HepG2 (cell line): Measurements from ENCODE around the gene FLYWCH1. TPM values are rescaled to one million over a fixed set of nuclear protein-coding genes. Genes with fewer than 3 reads are reported as not detected.

ENCODE experiments used
- AFF4 ChIP-seq: sonication (generic); formaldehyde crosslinking; IDR thresholded peaks from 2 replicates; pipeline ENCODE4 v1.4.0; 2020; ENCODE audit warnings: missing genetic modification reagents
- ATM ChIP-seq: fragments of 450-650 bp; IDR thresholded peaks from 2 replicates; pipeline ENCODE4 v1.7.1; 2017; ENCODE audit warnings: mild to moderate bottlenecking, borderline replicate concordance
- DZIP1 ChIP-seq: sonication (generic); formaldehyde crosslinking; IDR thresholded peaks from 2 replicates; pipeline ENCODE4 v1.5.0; 2020; ENCODE audit warnings: mild to moderate bottlenecking, missing genetic modification reagents
- FOSL2 ChIP-seq: sonication (generic); formaldehyde crosslinking; IDR thresholded peaks from 2 replicates; pipeline ENCODE4 v1.4.0; 2020; ENCODE audit warnings: missing genetic modification reagents
- GLI4 ChIP-seq: sonication (generic); formaldehyde crosslinking; IDR thresholded peaks from 2 replicates; pipeline ENCODE4 v1.5.1; 2020; ENCODE audit warnings: missing genetic modification reagents, mild to moderate bottlenecking, moderate library complexity, borderline replicate concordance
- MIER2 ChIP-seq: IDR thresholded peaks from 2 replicates; pipeline ENCODE4 v1.6.1; 2016; ENCODE audit warnings: missing biosample characterization, missing genetic modification reagents
- MXI1 ChIP-seq: IDR thresholded peaks from 3 replicates; pipeline ENCODE4 v1.6.1; 2012; ENCODE audit warnings: low read depth, low read length, inconsistent platforms, borderline replicate concordance
- TBL1XR1 ChIP-seq: fragments of 150-350 bp; IDR thresholded peaks from 2 replicates; pipeline ENCODE4 v1.6.1; 2014; ENCODE audit warnings: borderline replicate concordance, low read length; ENCODE audit not compliant: partially characterized antibody
- ZFP36L1 ChIP-seq: sonication (generic); formaldehyde crosslinking; IDR thresholded peaks from 2 replicates; pipeline ENCODE4 v1.8.0; 2022; ENCODE audit warnings: mild to moderate bottlenecking, missing genetic modification reagents, moderate library complexity
- ZNF275 ChIP-seq: sonication (generic); formaldehyde crosslinking; IDR thresholded peaks from 2 replicates; pipeline ENCODE4 v1.8.0; 2022; ENCODE audit warnings: missing genetic modification reagents, mild to moderate bottlenecking, inconsistent platforms, borderline replicate concordance
- ZNF33B ChIP-seq: sonication (generic); formaldehyde crosslinking; IDR thresholded peaks from 2 replicates; pipeline ENCODE4 v1.5.1; 2020; ENCODE audit warnings: mild to moderate bottlenecking, missing genetic modification reagents
- ZNF75D ChIP-seq: sonication (generic); formaldehyde crosslinking; IDR thresholded peaks from 2 replicates; pipeline ENCODE4 v1.8.1; 2023; ENCODE audit warnings: missing genetic modification reagents, mild to moderate bottlenecking, borderline replicate concordance
- polyA plus RNA-seq, 8 experiments: library from polyadenylated mRNA; depleted of rRNA in 3 of 8; stranded (reverse) in 7 of 8; unstranded in 1 of 8; fragments of >200 nt; fragmentation: Illumina TruSeq in 4 of 8; extraction: Trizol in 4 of 8; gene quantifications; 2 replicates each; pipeline versions ENCODE4 v1.2.1 to v1.2.3, GENCODE V29; 2011 to 2016; ENCODE audit warnings: low read depth in 4 of 8, missing spikeins in 1 of 8, mixed read lengths in 1 of 8; ENCODE audit not compliant: insufficient read depth in 1 of 8
- total RNA-seq, 5 experiments: library from RNA; depleted of rRNA; stranded (reverse); fragments of >200 nt; fragmentation: Illumina TruSeq; extraction: Trizol; gene quantifications; 2 replicates each; pipeline ENCODE4 v1.2.3, GENCODE V29; 2016; ENCODE audit warnings: low read depth in 1 of 5
- TF ChIP-seq, protein P1 (sequence below): sonication (generic); formaldehyde crosslinking; IDR thresholded peaks from 2 replicates; pipeline ENCODE4 v1.4.0; 2020; ENCODE audit warnings: mild to moderate bottlenecking, missing genetic modification reagents
- TF ChIP-seq, protein P2 (sequence below): sonication (generic); formaldehyde crosslinking; IDR thresholded peaks from 2 replicates; pipeline ENCODE4 v1.8.1; 2023; ENCODE audit warnings: mild to moderate bottlenecking, moderate library complexity, missing genetic modification reagents

The FLYWCH1 gene
- total and polyA plus RNA-seq, 2 of the 13 experiments (the other 11 are each of a cell fraction or from before 2014, with no cell fraction given): 7.3 to 12.4 TPM

- TF ChIP-seq DZIP1: no peak
- peak; percentile 84; the same call in 1 of the 3 replicates for TF ChIP-seq MXI1
- no peak for TF ChIP-seq ZFP36L1
- TF ChIP-seq GLI4 (CRISPR knock-in tag): peak; percentile 88; the same call in 1 of the 2 replicates
- TF ChIP-seq ZNF33B: peak; percentile 56; the same call in 1 of the 2 replicates
- 0 out of 2 replicates have a peak, but pooled peaks have one; percentile 45 for TF ChIP-seq ZNF75D (CRISPR knock-in tag)
- no peak; the same call in 1 of the 2 replicates for TF ChIP-seq ZNF275 (CRISPR knock-in tag)
- no peak for TF ChIP-seq TBL1XR1
- TF ChIP-seq ATM: no peak
- TF ChIP-seq AFF4 (CRISPR knock-in tag): no peak
- TF ChIP-seq FOSL2: peak; percentile 8; the same call in 1 of the 2 replicates
- TF ChIP-seq, protein P1, sequence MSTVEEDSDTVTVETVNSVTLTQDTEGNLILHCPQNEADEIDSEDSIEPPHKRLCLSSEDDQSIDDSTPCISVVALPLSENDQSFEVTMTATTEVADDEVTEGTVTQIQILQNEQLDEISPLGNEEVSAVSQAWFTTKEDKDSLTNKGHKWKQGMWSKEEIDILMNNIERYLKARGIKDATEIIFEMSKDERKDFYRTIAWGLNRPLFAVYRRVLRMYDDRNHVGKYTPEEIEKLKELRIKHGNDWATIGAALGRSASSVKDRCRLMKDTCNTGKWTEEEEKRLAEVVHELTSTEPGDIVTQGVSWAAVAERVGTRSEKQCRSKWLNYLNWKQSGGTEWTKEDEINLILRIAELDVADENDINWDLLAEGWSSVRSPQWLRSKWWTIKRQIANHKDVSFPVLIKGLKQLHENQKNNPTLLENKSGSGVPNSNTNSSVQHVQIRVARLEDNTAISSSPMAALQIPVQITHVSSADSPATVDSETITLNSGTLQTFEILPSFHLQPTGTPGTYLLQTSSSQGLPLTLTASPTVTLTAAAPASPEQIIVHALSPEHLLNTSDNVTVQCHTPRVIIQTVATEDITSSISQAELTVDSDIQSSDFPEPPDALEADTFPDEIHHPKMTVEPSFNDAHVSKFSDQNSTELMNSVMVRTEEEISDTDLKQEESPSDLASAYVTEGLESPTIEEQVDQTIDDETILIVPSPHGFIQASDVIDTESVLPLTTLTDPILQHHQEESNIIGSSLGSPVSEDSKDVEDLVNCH (CRISPR knock-in tag): no peak
- TF ChIP-seq MIER2 (CRISPR knock-in tag): 0 out of 2 replicates have a peak, but pooled peaks have one; percentile 8
- TF ChIP-seq, protein P2, sequence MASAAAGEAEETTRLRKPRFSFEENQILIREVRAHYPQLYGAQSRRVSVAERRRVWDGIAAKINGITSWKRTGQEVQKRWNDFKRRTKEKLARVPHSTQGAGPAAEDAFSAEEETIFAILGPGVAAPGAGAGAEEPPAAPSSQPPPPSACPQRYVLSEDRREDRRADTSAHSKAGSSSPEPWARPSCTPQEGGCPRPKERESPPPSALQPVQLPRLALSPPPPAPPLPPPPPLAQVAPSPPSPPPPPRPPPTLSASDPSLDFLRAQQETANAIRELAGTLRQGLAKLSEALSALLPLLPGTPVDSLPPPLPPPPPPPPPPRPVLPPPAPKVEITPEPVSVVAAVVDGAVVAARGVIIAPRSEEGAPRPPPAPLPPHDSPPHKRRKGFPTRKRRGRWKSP: 0 out of 2 replicates have a peak, but pooled peaks have one; percentile 21
Observed at GRCh38 chr16:2980227-2981176, 68.8 kb downstream of the FLYWCH1 start, which contains the start of gene PKMYT1 (continued).
